Left kidney (tissue), 2 donors: ENCODE data around the gene SUPT3H. TPM values are rescaled to one million over a fixed set of nuclear protein-coding genes. Genes with fewer than 3 reads are reported as not detected.

Source experiments
- DNase-seq: peaks from one replicate; pipeline ENCODE4 v3.0.0-alpha.2; 2013
- polyA plus RNA-seq: library from polyadenylated mRNA; unstranded; fragments of 120-200 nt; gene quantifications from one replicate; pipeline ENCODE4 v1.2.1, GENCODE V29; 2013; ENCODE audit not compliant: insufficient read length

Gene SUPT3H
- polyA plus RNA-seq, 1 donor = 23.4 TPM

- DNase-seq = no peak
These were observed 16.9 kb upstream of the SUPT3H start for GRCh38 chr6:45394586-45395095.

GRCh38 chr6:45388328-45388727 is 10.6 kb upstream of the SUPT3H start:
- DNase-seq = no peak

DNA sequence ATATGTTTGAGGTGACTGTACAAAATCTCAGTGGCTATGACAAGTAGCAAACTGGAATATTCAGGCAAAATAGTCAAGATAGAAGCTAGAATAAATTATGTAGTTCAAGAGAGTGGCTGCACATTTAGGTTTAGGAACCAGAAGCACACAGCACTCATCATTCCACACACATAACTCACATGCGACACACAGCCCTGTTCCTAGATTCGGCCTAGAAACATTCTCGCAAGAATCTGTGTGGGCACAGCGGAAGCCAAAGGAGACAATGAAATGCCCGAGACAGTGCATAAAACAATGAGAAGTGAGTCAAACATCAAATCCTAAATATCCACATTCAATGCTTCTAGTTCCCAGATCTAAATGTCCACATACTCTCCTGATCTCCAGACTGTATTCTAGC is 9.5 kb upstream of the SUPT3H start:
- no peak for DNase-seq

DNA sequence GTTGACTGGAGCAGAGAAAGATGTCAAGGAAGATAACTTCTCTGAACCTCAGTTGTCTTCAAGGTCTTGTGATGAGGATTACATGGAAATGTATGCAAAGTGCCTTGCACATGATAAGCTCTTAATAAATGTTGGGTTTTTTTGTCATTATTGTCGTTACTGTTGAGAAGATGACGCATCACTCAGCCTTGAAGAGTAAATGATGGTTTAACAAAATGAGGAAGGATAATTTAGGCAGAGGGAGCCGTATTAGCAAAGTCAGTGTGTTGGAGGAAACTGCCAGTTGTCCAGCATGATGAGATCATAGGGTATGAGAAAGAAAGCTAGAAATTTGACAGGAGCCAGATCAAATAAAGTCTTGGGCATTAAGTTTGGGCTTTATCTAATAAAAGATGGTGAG is 8.8 kb upstream of the SUPT3H start:
- DNase-seq = no peak

DNA sequence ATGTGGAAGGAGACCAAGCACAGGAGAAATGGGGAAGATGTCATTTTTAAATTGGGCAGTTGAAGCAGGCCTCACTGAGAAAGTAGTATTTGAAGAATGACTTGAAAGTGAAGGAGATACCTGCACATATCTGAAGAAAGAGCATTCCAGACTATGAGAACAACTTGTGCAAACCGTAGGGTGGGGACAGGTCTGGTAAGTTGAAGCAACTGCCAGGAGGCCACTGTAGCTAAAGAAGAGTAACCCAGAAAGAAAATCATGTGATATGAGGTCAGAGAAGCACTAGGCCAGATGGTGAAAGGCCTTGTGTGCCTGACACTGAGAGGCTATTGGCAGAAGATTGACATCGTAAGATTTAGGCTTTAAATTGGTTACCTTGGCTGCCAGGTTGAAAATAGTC is 4.7 kb upstream of the SUPT3H start:
- DNase-seq = no peak

DNA sequence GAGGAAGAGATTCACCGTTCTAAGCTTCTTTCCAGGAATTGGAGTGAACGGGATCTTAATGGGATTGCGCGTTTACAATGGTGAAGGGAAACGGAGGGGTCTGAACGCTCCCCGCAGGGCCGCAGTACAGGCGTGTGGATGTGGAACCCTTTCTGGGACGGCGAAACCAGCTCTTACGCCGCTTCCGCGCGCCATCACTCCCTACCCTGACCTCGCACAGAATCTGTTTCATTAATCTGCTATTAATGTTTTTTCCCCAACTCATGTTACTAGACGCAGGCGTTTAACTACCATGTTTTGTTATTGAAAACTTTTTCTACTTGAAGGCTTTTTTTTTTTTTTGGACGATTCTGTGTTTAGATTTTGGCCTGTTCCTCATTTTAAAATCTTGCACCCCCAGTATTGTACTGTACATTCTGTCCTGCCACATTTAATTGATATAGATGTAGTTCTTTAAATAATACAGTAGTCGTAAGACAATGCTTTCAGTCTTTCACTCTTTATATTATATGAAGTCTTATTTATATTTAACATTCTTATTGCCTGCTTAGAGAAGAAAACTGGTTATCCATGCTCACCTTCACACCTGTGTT is 696 bp upstream of the SUPT3H start:
- no peak for DNase-seq

DNA sequence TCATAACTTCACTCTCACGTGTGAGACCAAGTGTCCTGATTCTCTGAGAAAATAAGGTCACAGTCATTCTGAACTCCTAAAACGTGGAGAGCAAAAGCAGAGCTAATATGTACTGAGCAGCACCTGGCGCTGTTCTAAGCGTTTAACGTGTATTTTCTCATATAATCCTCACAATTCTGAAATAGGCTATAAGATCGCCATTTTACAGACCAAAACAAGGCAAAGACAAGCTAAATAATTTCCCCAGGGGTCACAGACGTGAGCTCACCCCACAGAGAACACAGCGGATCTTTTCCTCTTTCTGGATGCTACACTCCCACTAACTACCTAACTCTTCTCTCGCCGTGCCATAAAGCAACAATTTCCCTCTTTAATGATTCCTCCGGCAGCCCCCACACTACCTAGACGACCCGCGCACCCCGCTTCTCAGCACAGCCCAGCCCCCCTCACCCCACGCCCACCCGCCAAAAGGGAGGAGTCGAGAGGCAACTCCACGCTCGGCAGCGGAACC is 636 bp downstream of the SUPT3H start:
- DNase-seq = peak; percentile 64

DNA sequence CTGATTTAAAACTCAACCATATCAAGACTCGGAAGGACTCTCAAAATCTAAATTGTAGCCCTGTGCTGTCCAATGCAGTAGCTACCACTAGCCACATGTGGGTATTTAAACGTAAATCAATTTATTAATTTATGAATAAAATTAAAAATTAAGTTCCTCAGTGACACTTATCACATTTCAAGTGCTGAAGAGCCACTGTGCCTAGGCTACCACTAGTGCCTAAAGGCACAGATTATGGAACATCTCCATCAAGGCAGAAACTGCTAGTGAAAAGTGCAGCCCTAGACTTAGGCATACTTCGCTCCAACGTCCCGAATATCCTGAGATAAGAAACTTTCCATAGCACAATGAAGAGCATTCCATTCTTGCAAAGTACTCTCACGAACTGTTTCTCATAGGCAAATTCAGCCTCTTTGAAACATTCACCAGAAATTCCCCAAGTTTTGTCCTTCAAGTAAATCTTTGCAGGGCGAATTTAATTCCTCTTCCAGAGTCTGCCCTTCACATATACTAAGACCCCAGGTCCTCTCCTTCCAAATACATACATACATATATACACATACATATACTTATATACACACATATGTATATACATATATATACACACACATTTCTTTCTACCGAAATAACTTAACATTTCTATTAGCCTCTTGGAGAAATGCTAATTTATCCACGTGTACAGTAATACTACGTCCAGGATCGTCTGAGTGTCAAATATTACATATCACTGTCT is 1.3 kb downstream of the SUPT3H start:
- DNase-seq = no peak

DNA sequence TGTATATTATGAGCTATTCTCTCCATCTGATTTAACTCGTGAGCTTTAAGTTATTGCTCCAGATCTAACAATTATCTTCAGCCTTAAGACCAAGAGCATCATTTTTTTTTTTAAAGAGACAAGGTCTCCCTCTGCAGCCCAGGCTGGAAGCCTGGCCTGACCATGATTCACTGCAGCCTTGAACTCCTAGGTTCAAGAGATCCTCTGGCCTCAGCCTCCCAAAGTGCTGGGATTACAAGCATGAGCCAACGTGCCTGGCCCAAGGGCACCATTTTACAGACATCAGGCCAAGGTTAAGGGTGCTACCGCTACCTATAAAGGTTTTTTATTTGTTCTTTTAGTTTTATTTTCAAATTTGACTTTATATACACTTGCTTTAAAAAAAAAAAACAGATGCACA is 2.3 kb downstream of the SUPT3H start:
- DNase-seq = no peak

- no peak for DNase-seq
These were observed 5.7 kb downstream of the SUPT3H start for GRCh38 chr6:45371924-45372573.

DNA sequence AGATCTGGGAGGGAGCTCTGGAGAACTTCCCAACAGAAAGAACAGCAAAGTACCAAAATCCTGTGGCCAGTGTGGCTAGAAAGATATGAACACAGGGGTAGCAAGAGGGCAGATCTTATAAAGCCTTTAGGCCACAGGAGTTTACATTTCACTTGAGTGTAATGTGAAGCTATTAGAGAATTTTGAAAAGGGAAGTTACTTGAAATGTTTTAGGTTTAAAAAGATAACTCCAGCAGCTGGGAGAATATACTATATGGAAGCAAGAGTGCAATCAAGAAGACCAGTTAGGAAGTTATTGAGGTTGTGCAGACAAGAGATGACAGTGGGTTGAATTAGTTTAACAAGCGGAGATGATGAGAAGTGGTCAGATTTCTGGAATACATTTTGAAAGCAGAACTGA is 7.9 kb downstream of the SUPT3H start:
- DNase-seq = no peak

- no peak for DNase-seq
These were observed 9.7 kb downstream of the SUPT3H start for GRCh38 chr6:45367999-45368398.

DNA sequence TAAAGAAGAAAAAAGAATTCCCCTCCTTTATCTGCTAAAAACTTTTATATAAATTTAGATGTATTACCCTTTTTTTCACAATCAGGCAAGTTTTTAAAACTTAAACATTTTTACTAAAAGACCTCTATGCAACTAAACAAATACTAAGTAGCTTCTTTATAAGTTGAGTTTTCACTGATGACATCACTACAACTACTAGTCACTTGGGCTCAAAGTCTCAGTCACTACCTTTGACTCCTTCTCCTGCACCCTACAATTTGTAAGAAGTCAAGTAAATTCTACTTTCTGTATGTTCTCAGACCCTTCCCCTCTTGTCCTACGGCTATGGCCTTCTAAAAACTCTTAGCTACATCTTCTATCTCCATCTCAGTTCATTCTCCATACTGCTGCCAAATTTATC is 11.2 kb downstream of the SUPT3H start:
- no peak for DNase-seq

GRCh38 chr6:45365036-45365435 is 12.7 kb downstream of the SUPT3H start:
- DNase-seq = no peak

DNA sequence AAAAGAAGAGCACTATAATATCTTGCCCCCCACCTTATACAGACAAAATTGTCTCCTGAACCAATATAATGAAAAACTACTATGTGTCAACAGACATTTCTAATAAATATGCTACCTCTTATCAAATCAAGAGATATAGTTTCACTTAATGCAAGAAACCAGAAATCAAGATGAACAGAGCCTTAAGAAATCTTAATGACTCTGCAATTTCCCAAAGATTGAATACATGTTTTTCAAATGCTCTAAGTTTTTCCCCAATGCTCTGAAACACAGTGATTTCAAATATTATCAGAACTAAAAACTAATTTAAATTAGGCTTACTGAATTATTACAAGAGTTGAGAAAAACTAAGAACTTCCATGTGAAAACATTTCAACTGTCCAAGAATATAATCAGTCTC is 13.3 kb downstream of the SUPT3H start:
- DNase-seq = no peak

DNA sequence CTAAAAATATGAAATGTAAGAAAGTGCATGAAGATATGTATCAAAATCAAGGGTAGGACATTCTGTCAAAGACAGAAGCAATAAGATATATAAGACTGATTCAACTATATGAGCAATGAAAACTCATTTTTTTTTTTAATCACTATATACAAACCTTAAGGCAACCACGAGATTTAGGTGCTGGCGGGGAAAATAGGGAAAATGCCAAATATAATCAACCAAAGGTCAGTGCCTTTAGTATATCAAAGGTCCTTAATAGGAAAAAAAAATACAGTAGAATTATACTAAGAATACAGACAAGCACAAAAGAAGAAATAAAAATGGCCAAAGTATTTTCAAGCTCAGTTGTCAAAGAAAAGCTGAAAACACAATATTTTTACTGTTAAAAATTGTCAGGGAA is 24.1 kb downstream of the SUPT3H start:
- DNase-seq = no peak

GRCh38 chr6:45351667-45352066 is 26.1 kb downstream of the SUPT3H start:
- DNase-seq = no peak

- DNase-seq = no peak
These were observed 26.7 kb downstream of the SUPT3H start for GRCh38 chr6:45351076-45351475.

- DNase-seq = no peak
These were observed 27.5 kb downstream of the SUPT3H start for GRCh38 chr6:45350186-45350710.

- no peak for DNase-seq
These were observed 32.8 kb downstream of the SUPT3H start for GRCh38 chr6:45344900-45345299.

GRCh38 chr6:45328523-45328922 is 49.2 kb downstream of the SUPT3H start:
- no peak for DNase-seq

GRCh38 chr6:45327956-45328522 is 49.7 kb downstream of the SUPT3H start, which contains the start of gene RUNX2:
Gene RUNX2, plus strand, starts transcription at chr6:45328330. Its CDS starts 397 bp downstream, at chr6:45328727.
- DNase-seq = no peak
